HG03139 (cell line): ENCODE data around the gene MRGPRD.

ENCODE experiments used
- ATAC-seq: cut with Tn5 transposase; IDR thresholded peaks from one replicate; pipeline ENCODE4 v1.9.1; 2021; ENCODE audit not compliant: unreplicated experiment

MRGPRD gene

GRCh38 chr11:68933605-68934320, 47.0 kb downstream of the MRGPRD start:
- ATAC-seq = no peak

DNA sequence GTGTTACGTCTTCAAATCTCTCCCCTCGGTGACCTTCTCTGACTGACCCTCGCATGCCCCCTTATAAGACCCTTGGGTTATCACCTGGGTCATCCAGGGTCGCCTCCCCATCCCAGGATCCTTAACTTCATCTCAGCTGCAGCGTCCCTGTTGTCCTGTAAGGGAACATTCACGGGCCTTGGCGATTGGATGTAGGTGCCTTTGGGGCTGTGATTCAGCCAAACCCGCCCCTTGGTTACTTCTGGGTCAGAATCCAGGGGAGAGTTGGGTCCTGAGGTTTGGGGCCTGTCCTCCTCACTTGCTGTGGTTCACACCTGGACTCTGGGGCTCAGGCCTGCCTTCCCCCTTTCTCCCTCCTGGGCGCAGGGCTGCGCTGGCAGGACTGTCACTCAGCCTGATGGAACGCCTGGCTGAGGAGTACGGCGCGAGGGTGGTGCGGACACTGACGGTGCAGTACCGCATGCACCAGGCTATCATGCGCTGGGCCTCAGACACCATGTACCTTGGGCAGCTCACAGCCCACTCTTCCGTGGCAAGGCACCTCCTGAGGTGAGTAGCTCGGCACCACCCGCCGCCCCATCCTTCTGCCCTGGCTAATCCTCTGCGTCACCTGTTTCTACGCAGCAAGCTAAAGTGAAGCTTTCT, 47.7 kb downstream of the MRGPRD start:
- ATAC-seq = no peak

DNA sequence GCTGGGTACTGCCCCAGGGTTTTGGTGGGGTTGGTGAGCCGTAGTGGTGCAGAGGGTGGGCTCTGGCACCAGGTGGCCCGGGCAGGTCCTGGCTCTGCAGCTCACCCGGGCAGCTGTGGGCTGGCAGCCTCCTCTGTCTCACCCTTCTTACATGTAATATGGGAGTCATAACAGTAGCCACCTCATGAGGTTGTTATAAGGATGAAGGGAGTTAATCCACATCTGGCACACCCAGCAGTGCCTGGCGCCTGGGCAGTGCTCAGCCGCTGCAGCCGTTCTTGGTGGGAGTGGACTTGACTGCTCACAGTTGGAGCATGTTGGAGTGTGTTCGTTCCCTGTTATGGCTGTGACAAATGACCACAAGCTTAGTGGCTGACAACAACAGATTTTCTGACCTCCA, 48.4 kb downstream of the MRGPRD start:
- ATAC-seq = no peak

DNA sequence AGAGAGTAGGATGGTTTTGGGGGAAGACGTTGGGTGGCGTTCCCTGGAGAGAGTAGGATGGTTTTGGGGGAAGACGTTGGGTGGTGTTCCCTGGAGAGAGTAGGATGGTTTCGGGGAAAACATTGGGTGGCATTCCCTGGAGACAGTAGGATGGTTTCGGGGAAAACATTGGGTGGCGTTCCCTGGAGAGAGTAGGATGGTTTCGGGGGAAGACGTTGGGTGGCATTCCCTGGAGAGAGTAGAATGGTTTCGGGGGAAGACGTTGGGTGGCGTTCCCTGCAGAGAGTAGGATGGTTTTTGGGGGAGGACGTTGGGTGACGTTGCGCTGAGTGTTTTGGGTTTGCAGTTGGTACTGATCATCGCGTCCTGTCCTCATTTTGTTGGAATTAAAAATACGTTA, 48.9 kb downstream of the MRGPRD start:
- no peak for ATAC-seq

- ATAC-seq = no peak
Measured at GRCh38 chr11:68930991-68931855, 49.6 kb downstream of the MRGPRD start.
